KG1 (cell line): ENCODE measurements around the gene GMPPA.

ENCODE experiments used
- DNase-seq: peaks from one replicate; lab custom pipeline; 2025; lab: John Stamatoyannopoulos, UW

GMPPA gene

DNA sequence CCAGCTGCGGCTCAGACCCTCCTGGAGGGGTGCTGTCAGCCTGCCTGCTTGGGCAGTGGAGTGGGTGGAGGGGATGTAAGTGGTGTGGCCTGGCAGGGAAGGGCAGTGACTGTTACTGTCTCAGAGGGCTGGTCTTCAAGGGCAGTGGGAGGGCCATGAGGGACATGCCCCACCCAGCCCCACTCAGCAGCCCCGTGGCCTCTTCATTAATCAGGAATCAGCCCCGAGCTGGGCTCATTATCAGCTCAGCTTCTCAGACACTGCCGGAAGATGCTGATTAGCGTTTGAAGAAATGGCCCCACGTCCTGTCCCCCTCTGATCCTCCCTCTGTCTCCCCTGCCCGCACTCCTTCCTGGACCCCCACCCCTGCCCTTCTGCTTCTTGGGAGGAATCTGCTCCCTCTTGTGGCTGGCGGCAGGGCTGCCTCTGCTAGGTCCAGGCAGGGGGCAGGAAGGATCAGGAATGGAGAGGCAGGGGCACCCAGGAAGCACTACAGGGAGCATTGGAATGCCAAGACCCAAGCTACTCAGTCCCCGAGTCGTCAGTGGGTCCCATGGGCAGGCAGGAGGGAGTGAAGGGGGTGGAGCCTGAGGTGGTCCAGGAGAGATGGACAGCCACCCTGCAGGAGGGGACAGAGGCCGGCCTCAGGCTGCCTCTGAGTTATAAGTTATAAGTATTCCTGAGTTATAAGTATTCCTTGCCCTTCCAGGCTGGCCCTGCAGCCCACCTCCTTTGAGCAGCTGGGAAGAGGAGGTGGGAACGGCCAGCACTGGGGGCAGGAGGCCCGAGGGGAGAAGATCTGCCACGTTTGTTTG lies 22.6 kb downstream of the GMPPA start:
- DNase-seq, result no peak

GRCh38 chr2:219522111-219523030 lies 23.7 kb downstream of the GMPPA start:
- no peak for DNase-seq

- DNase-seq, result no peak
Observed at GRCh38 chr2:219523031-219523671, 24.5 kb downstream of the GMPPA start.

GRCh38 chr2:219524817-219525216 lies 26.1 kb downstream of the GMPPA start:
- DNase-seq, result no peak

- DNase-seq, result no peak
Observed at GRCh38 chr2:219525533-219526232, 27.0 kb downstream of the GMPPA start.

DNA sequence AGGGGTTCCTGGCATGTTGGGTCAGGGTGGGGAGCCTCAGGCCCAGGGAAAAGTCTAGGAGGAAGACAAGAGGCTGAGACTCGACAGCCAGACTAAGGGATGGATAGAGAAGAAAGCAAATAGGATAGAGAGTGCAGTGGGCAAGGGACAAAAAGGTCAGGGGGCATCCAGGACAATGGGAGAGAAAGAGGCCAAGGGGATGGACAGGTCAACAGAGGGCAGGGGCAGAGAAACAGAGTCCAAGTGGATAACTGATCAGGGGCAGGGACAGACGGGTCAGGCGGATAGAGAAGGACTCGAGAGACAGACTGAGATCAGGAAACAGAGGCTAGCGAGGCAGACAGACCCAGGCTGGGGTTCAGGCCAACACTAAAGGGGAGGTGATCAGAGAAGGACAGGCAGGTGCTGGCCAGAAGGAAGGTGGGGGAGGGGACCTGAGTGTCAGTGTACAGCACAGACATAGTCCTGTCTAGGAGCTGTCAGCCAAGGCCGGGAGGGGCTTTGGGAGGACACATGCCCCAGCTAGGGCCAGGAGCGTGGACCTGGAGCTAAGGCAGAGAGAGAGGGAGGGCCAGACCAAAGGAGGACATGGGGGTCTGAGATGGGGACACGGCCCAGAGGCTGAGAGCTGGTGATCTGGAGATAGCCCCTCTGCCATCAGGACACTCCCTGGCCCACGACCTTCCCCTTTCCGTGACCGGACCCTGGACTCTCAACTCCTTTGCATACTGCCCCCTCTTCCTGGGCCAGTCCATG lies 27.8 kb downstream of the GMPPA start:
- no peak for DNase-seq

GRCh38 chr2:219527076-219527394 lies 28.3 kb downstream of the GMPPA start:
- no peak for DNase-seq

GRCh38 chr2:219527472-219527871 lies 28.8 kb downstream of the GMPPA start:
- DNase-seq, result no peak

DNA sequence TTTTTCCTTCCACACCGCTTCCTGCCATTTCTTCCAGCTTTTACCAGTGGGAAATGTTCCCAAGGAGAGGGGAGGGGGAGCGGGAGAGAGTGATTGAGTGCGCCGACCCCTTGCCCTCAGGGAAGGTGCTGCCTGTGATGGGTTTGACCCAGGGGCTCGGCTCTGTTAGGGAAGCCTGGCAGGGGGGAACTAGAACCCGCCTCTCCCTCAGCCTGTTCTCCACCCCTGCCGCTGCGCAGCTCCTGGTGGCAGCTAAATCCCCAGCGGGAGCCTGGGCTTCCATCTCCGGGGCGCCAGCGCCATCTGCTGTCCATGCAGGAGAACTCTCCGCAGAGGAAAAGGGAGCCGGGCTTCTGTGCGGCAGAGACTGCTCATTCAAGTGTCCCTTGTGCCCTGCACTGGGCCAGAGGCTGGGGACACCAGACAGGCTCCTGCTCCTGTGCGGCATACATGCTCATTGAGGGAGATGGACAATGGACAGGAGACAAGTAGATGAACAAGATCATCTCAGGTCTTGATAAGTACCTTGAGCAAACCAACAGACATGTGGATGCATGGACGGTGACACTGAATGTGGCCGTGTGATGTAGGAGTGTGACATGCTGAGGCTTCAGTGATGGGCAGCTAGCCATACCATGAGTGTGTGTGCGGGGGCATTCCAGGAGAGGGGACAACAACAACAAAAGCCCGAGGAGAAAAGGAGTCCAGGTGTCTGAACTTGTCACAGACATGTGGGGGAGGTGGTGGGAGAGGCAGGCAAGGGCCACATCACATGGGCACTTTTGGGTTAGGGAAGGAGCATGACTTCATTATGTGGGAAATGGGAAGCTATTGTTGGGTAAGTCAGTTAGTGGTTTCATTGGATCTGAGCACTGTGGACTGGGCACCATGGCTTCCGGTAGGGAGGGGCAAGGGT lies 31.6 kb downstream of the GMPPA start:
- DNase-seq, result peak; percentile 43

GRCh38 chr2:219531639-219532377 lies 33.1 kb downstream of the GMPPA start:
- no peak for DNase-seq

GRCh38 chr2:219532378-219532649 lies 33.6 kb downstream of the GMPPA start:
- DNase-seq, result no peak

- DNase-seq, result no peak
Observed at GRCh38 chr2:219533930-219534661, 35.4 kb downstream of the GMPPA start.

DNA sequence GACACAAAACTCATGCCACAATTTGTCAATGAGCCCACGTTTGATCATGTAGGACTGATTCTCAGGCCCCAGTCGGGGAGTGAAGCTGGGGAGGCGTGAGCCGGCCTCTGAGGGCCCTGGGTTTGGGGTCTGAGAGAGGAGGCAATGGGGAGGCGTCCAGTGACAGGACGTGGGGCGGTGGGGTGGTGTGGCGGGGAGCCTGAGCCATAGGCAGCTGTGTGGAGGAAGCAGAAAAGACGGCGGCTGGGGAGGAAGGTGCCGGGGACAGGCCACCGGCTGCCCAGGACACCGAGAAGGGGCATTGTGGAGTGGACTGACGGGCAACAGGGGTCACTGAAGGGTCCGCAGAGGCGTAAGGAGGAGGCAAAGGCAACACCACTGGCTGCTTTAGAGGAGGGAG lies 37.7 kb downstream of the GMPPA start:
- DNase-seq, result no peak

- DNase-seq, result no peak
Observed at GRCh38 chr2:219536967-219537366, 38.3 kb downstream of the GMPPA start.

- DNase-seq, result no peak
Observed at GRCh38 chr2:219537657-219538488, 39.2 kb downstream of the GMPPA start.

GRCh38 chr2:219538504-219538951 lies 39.8 kb downstream of the GMPPA start:
- DNase-seq, result no peak

DNA sequence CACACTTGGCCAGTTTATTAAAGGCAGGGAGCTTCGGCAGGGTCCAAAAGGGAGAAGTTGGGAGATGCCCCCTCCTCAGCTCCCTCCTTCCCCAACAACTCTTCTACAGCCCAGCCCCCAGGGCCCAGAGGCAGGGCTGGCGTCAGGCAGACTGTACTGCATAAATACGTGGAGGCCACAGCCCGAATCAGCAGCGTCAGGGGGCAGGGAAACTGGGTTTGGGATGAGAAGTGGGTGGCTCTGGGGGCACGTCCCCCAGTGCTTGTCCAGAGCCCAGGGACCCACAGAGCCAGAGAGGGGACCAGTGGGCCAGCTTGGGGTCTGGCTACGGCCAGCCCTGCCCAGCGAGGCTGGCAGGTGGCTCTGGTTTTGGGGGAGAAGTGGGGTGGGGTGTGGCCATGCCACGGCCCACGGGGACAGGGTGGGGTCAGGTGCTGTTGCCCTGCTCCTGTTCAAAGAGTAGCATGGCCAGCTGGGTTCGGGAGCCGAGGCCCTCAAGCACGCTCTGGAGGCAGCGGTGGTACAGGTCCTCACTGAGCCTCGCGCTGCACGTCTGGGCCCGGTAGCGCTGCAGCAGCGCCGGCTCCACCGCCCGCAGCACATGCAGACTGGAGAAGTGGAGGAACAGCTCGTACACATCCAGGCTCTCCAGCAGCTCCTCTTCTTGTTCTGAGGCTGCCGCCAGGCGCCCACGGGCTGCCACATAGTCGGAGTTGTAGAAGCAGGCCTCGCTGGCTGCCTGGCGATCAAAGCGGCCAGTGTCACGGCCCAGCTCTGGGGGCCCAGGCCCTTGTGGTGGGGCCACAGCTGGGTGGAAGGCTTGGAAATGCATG lies 40.5 kb downstream of the GMPPA start:
- no peak for DNase-seq
